K562 (cell line): ENCODE results near the gene TPCN1. TPM values are rescaled to one million over a fixed set of nuclear protein-coding genes. Genes with fewer than 3 reads are reported as not detected.
A peak's percentile ranks its signal among the peaks of the same experiment; 100 is the strongest.

Experiments used
- ATAC-seq: fragments of 200-7000 bp; cut with Tn5 transposase; 3 replicates; pipeline ENCODE4 v1.9.1; 2020; ENCODE audit warnings: moderate library complexity
- BruUV-seq: library from RNA; stranded (reverse); fragments of 400-500 nt; replicated peaks from 2 replicates; lab custom pipeline; 2021; lab: Mats Ljungman, UMichigan
- CTCF ChIA-PET: fragments of 300-600 bp; formaldehyde crosslinking; extraction: SDS; loops from one replicate; lab custom pipeline; 2021; ENCODE audit warnings: low intra/inter-chr PET ratio; lab: Yijun Ruan, JAX
- POLR2A ChIA-PET: fragments of 300-600, 350-650 bp; sonication (Branson Sonifier 250); formaldehyde crosslinking; extraction: SDS; loops from one replicate; lab custom pipeline; 2021; ENCODE audit warnings: antibody characterized with exemption, inconsistent platforms; lab: Yijun Ruan, JAX
- DNase-seq, 4 experiments: peaks; one replicate each; pipeline versions ENCODE4 v3.0.0 to v3.0.0-alpha.2; 2011 to 2018; ENCODE audit warnings: low spot score in 3 of 4, mixed read lengths in 3 of 4; ENCODE audit errors: extremely low read depth in 1 of 4
- FAIRE-seq: peaks from 2 replicates; lab custom pipeline; 2011; peaks lifted over from hg19 to GRCh38; lab: Jason Lieb, UNC
- H2AFZ ChIP-seq: 2 replicates; pipeline ENCODE4 v1.6.0; 2011; ENCODE audit warnings: low read depth, low read length, control low read depth, inconsistent platforms
- H3K27ac ChIP-seq: fragments of 200-600 bp; 3 replicates; pipeline ENCODE4 v1.8.0; 2011; ENCODE audit warnings: low read depth, mild to moderate bottlenecking, control low read depth, inconsistent platforms, low read length, moderate library complexity, mixed read lengths; ENCODE audit errors: extremely low read depth
- H3K27me3 ChIP-seq, 2 experiments: fragments of 300-600 bp in 1 of 2; 2 replicates in 1 of 2; 3 replicates in 1 of 2; pipeline versions ENCODE4 v1.6.0 to v1.8.0; 2011; ENCODE audit warnings: inconsistent platforms in 2 of 2, low read length in 2 of 2, mild to moderate bottlenecking in 1 of 2, mixed read lengths in 1 of 2, moderate library complexity in 1 of 2; ENCODE audit not compliant: control insufficient read depth in 2 of 2, insufficient read depth in 2 of 2
- H3K36me3 ChIP-seq: fragments of 300-600 bp; 3 replicates; pipeline ENCODE4 v1.8.0; 2011; ENCODE audit warnings: mild to moderate bottlenecking, low read length, inconsistent platforms; ENCODE audit not compliant: control insufficient read depth, insufficient read depth
- H3K4me1 ChIP-seq, 2 experiments: fragments of 200-600 bp in 1 of 2; replicated peaks in 1 of 2; 2 replicates in 1 of 2; 3 replicates in 1 of 2; pipeline versions ENCODE4 v1.5.1 to v1.8.0; 2011; ENCODE audit warnings: inconsistent platforms in 2 of 2, low read length in 2 of 2, mild to moderate bottlenecking in 1 of 2, mixed read lengths in 1 of 2, moderate library complexity in 1 of 2; ENCODE audit not compliant: control insufficient read depth in 2 of 2, insufficient read depth in 2 of 2
- H3K4me2 ChIP-seq: 2 replicates; pipeline ENCODE4 v1.6.1; 2011; ENCODE audit warnings: low read length, control low read depth, inconsistent platforms, mixed read lengths; ENCODE audit not compliant: insufficient read depth
- H3K4me3 ChIP-seq: fragments of 200-600 bp; sonication (generic), shearing (Covaris generic); 2 replicates; pipeline ENCODE4 v1.5.1; 2016; ENCODE audit warnings: control low read depth, inconsistent platforms
- H3K79me2 ChIP-seq: fragments of 200-600 bp; 3 replicates; pipeline ENCODE4 v1.8.0; 2011; ENCODE audit warnings: low read length, inconsistent platforms; ENCODE audit not compliant: control insufficient read depth, insufficient read depth
- H3K9ac ChIP-seq, 2 experiments: 2 replicates each; pipeline versions ENCODE4 v1.6.0 to v1.6.1; 2011; ENCODE audit warnings: low read depth in 2 of 2, low read length in 2 of 2, control low read depth in 1 of 2, inconsistent platforms in 1 of 2, mild to moderate bottlenecking in 1 of 2, mixed read lengths in 1 of 2; ENCODE audit not compliant: insufficient read depth in 1 of 2
- H3K9me1 ChIP-seq: one replicate; pipeline ENCODE4 v1.6.0; 2011; ENCODE audit warnings: inconsistent platforms, mild to moderate bottlenecking, low read length, moderate library complexity; ENCODE audit not compliant: control insufficient read depth, insufficient read depth
- H3K9me3 ChIP-seq: replicated peaks from 2 replicates; pipeline ENCODE4 v1.5.1; 2011; ENCODE audit warnings: low read depth, low read length, inconsistent platforms; ENCODE audit not compliant: control insufficient read depth, insufficient read depth
- H4K20me1 ChIP-seq: replicated peaks from 2 replicates; pipeline ENCODE4 v1.6.1; 2011; ENCODE audit warnings: low read length, inconsistent platforms, mixed read lengths; ENCODE audit not compliant: control insufficient read depth, insufficient read depth
- ARID2 ChIP-seq: fragments of 450-650 bp; IDR thresholded peaks from 2 replicates; pipeline ENCODE4 v1.6.1; 2017; ENCODE audit warnings: antibody characterized with exemption, mild to moderate bottlenecking
- DMBX1 ChIP-seq: fragments of 250-450 bp; sonication (Bioruptor Pico); IDR thresholded peaks from 2 replicates; pipeline ENCODE4 v1.8.0; 2022; ENCODE audit warnings: inconsistent platforms, mild to moderate bottlenecking, moderate library complexity, borderline replicate concordance
- NR2C1 ChIP-seq, 2 experiments: fragments of 450-650 bp; IDR thresholded peaks; 2 replicates each; pipeline ENCODE4 v1.6.1; 2017; ENCODE audit warnings: mild to moderate bottlenecking in 2 of 2, antibody characterized with exemption in 1 of 2, inconsistent platforms in 1 of 2, missing compliant biosample characterization in 1 of 2, missing genetic modification characterization in 1 of 2
- POLR2G ChIP-seq: fragments of 200-400 bp; formaldehyde crosslinking; IDR thresholded peaks from 2 replicates; pipeline ENCODE4 v1.6.1; 2017; ENCODE audit warnings: low read depth, mild to moderate bottlenecking, antibody characterized with exemption, low read length, moderate library complexity
- WGBS: fragments of 100-300 bp; shearing (Covaris generic); methylation state at CpG from one replicate; pipeline ENCODE4 v1.1.6; 2016; ENCODE audit warnings: low coverage, mixed read lengths; ENCODE audit not compliant: insufficient coverage; ENCODE audit errors: missing lambda C conversion rate; 5-methylcytosine and 5-hydroxymethylcytosine counted together
- in situ Hi-C: fragments of 300-500 bp; cut with MboI; formaldehyde crosslinking; loops from 4 replicates; pipeline ENCODE4 v1.15.0; 2018; ENCODE audit warnings: inconsistent platforms, mixed read lengths
- intact Hi-C: fragments of 100-400 bp; cut with micrococcal nuclease; formaldehyde crosslinking; loops from 2 replicates; pipeline ENCODE4 v1.14.2; 2022
- polyA plus RNA-seq, 8 experiments: library from polyadenylated mRNA; depleted of rRNA in 4 of 8; stranded (reverse) in 5 of 8; unstranded in 3 of 8; fragments of >200 nt; fragmentation: Nextera tagmentation in 2 of 8; fragmentation: Illumina TruSeq in 1 of 8; extraction: Ambion mirVana in 2 of 8; extraction: Trizol in 1 of 8; gene quantifications; 2 replicates each; pipeline versions ENCODE4 v1.2.1 to v1.2.3, GENCODE V29; 2011 to 2014; ENCODE audit warnings: inconsistent platforms in 1 of 8, missing spikeins in 1 of 8
- total RNA-seq, 7 experiments: library from RNA; depleted of rRNA in 6 of 7; stranded (reverse); fragments of >200 nt in 6 of 7; fragmentation: Illumina TruSeq in 2 of 7; extraction: Trizol in 2 of 7; gene quantifications; 2 replicates each; pipeline versions ENCODE4 v1.2.1 to v1.2.3, GENCODE V29; 2011 to 2021; ENCODE audit warnings: low replicate concordance in 1 of 7

Gene TPCN1
- total and polyA plus RNA-seq, 9 of the 15 experiments (the other 6 are each of a cell fraction or from before 2014, with no cell fraction given): 0.80 to 23.8 (median 7.4) TPM

GRCh38 chr12:113295886-113296556, 74.8 kb downstream of the TPCN1 start:
- Histone ChIP-seq H2AFZ (no peak overlapping the region), H3K27me3 (no peaks in the 10 kb centered on the region), H3K9ac (no peak overlapping the region), H3K27ac (no peak overlapping the region), H3K4me1 (peaks cover 12 to 21% of the 10 kb centered on the region in 2 experiments; a peak in 4 of 5 replicates), H3K4me3 (no peak overlapping the region), H3K9me1 (no peaks in the 10 kb centered on the region), H3K9me3 (no peaks in the 10 kb centered on the region), H4K20me1 (no peaks in the 10 kb centered on the region), H3K36me3 (peaks cover 38% of the 10 kb centered on the region; the same call in 2 of the 3 replicates), H3K79me2 (no peaks in the 10 kb centered on the region), H3K4me2 (no peak overlapping the region)
- ChIA-PET POLR2A (interaction anchor here (0.6 to 1.4 kb wide), 2 partner anchors 19 to 117 kb away, joined by 3 to 4 read pairs; no protein-coding TSS in a partner anchor), CTCF (no interaction called here)
- FAIRE-seq: no peak
- DNase-seq: no peak
- intact Hi-C loops: no loop called here
- ATAC-seq: no peak
- in situ Hi-C loops: no loop called here
- no TSS peak for BruUV-seq
- no peak for TF ChIP-seq DMBX1 (CRISPR knock-in tag)
- TF ChIP-seq NR2C1 (IDR thresholded peaks at IDR 0.05): no peak
- TF ChIP-seq NR2C1 (tag; IDR thresholded peaks at IDR 0.05): no peak
- 0 out of 2 replicates have a peak, but pooled peaks have one; percentile 22 for TF ChIP-seq POLR2G
- no peak for TF ChIP-seq ARID2
- WGBS: 92% methylated on average over 23 of the region's 24 CpGs
